Upper lobe of left lung (tissue), 4 donors: Measurements from ENCODE around the gene MAP2K1.

Source experiments
- POLR2A ChIP-seq, 4 donors: fragments of 450-650 bp; IDR thresholded peaks; one replicate each; pipeline ENCODE4 v1.5.1; 2016 to 2017; ENCODE audit warnings: antibody characterized with exemption in 4 of 4, mild to moderate bottlenecking in 2 of 4
- TF ChIP-seq, protein P1 (sequence below), 6 experiments: fragments of 450-650 bp in 4 of 6; fragments of 200-600 bp in 2 of 6; sonication (generic) in 2 of 6; IDR thresholded peaks; one replicate each; pipeline ENCODE4 v1.5.1; 2016 to 2019; ENCODE audit warnings: antibody characterized with exemption in 6 of 6

DNA sequence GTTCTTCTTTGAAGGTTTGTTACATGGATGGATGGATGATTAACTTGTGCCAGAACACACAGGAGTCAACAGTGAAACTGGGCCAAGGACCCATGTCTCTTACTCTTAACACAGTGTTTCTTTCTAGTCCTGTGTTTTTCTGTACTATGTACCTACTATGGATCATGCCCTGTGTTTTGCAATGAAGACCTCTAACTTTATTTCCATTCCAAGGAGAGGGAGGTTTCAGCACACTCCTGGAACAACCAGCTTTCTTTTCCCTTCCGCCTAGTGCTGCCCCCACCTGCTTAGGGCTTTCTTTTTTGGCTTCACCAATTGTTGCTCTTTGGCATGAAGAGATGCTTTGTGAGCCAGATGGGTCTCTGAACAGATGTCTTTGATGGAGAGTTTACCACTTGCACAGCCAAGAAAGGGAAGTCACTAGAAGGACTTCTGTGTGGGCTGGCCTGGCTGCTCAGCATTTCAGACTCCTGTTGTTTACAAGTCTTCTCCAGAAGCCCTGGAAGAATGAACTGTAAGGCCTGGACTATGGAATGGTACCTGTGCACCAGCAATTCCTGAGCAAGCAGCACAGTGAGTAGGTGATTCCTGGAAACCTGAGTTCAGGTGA, 66.4 kb downstream of the MAP2K1 start:
- TF ChIP-seq, protein P1, sequence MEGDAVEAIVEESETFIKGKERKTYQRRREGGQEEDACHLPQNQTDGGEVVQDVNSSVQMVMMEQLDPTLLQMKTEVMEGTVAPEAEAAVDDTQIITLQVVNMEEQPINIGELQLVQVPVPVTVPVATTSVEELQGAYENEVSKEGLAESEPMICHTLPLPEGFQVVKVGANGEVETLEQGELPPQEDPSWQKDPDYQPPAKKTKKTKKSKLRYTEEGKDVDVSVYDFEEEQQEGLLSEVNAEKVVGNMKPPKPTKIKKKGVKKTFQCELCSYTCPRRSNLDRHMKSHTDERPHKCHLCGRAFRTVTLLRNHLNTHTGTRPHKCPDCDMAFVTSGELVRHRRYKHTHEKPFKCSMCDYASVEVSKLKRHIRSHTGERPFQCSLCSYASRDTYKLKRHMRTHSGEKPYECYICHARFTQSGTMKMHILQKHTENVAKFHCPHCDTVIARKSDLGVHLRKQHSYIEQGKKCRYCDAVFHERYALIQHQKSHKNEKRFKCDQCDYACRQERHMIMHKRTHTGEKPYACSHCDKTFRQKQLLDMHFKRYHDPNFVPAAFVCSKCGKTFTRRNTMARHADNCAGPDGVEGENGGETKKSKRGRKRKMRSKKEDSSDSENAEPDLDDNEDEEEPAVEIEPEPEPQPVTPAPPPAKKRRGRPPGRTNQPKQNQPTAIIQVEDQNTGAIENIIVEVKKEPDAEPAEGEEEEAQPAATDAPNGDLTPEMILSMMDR (IDR thresholded peaks at IDR 0.05) = no peak
- TF ChIP-seq POLR2A (IDR thresholded peaks at IDR 0.05) = no peak
